Measurements from ENCODE around the gene SHLD1. TPM values are rescaled to one million over a fixed set of nuclear protein-coding genes. Genes with fewer than 3 reads are reported as not detected.

Gene SHLD1
- polyA plus RNA-seq, 1 donor, result 6.8 TPM

DNA sequence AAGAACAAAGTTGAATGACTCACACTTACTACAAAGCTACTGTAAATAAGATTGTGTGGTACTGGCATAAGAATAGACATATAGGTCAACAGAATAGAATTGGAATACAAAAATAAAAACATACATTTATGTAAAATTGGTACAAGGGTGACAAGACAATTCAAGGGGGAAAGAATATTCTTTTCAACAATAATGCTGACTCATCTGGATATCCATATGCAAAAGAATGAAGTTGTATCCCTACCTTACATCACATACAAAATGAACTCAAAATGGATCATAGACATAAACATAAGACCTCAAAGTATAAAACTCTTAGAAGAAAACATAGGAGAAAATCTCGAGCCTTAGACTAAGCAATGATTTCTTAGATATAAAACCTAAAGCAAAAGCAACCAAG is 149.2 kb downstream of the SHLD1 start:
- no peak for DNase-seq

DNA sequence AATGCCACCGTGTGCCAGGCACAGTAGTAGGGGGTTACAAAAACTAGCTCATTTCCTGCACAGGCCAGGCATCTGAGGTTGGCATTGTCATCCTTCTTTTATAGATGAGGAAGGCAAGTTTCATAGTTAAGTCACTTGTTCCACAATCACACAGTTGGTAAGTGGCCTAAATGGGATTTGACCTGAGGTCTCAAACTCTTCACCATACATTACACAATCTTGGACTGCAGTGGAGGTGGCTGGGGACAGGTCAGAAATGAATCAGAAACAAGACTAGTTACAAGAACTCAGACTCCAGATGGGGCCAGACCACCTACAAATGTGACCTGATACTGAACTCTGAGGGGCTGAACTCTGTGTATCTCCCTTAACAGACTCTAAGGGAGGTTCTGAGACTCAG is 150.7 kb downstream of the SHLD1 start:
- DNase-seq, result no peak

DNA sequence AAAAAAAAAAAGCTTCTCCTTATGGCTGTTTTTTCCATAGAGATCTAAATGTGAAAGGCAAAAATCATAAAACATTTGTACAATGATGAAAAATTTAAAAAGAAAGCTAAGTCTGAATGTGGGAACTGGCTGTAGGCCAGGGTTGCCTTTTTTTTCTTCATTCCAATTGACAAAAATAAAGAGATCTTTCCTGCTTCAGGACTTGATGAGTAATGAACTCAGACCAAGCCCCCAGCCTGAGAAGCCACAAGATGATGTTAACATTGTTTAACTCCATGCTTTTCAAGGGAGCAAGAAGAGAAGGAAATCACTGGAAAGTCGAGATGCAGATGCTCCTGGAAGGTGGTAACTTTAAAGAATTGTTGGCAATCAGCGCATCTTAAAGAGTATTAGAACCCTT is 158.8 kb downstream of the SHLD1 start:
- DNase-seq, result no peak

DNA sequence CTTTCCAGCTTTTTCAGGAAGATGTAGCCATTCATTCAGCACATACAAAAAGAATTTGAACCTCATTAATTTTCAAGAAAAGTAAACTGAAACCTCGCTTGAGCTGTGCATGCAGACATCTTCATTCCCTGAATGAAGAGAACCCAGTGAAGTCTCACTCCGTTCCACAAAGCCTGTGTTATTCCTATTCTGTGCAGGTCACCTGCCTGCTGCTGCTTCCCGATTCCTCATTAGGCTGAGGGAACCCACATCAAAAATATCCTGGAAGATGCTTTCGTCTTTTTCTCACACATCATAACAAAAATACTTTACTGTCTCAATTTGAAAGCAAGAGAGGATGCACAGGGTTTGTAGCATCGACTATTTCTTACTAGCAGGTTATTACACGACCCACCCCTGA is 160.0 kb downstream of the SHLD1 start:
- DNase-seq, result no peak

DNA sequence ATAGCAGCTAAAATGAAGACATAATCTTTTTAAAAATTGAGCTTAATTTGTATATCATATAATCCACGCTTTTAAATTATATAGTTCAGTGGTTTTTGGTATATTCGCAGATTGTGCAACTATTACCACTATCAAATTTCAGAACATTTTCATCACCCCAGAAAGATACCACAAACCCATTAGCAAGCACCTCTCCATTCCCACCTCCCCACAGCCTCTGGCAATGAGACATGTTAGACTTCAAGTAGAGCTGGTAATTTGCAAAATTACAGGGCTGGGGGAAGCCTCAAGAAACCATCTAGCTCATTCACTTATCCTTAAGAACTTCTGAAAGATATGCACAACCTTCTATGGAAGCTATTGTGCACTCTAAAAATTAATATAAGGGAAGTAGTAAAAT is 163.0 kb downstream of the SHLD1 start:
- DNase-seq, result no peak

Other genes starting within 250 kb of the SHLD1 start
- gene GPCPD1, start 139.4 kb upstream of the SHLD1 start, polyA plus RNA-seq (ENCODE audit: insufficient read length), result 21.2 TPM
- gene CHGB, start 161.1 kb downstream of the SHLD1 start, polyA plus RNA-seq (ENCODE audit: insufficient read length), result 0.10 TPM
- 9.0 TPM for gene TRMT6, start 200.1 kb downstream of the SHLD1 start, polyA plus RNA-seq (ENCODE audit: insufficient read length)
- gene MCM8, start 200.3 kb downstream of the SHLD1 start, polyA plus RNA-seq (ENCODE audit: insufficient read length), result 8.4 TPM

Measured in hindlimb muscle (tissue), 1 donor.